MM.1S (cell line): Measurements from ENCODE around the gene SMG7.

Source experiments
- DNase-seq: peaks from one replicate; pipeline ENCODE4 v3.0.0-alpha.2; 2015
- H2AFZ ChIP-seq: fragments of 300-600 bp; sonication (generic); 2 replicates; pipeline ENCODE4 v1.6.0; 2016; ENCODE audit warnings: antibody characterized with exemption, low read length
- H3F3A ChIP-seq: fragments of 300-600 bp; sonication (generic); 2 replicates; pipeline ENCODE4 v1.6.1; 2016; ENCODE audit warnings: mild to moderate bottlenecking, antibody characterized with exemption, low read length, moderate library complexity, mixed read lengths; ENCODE audit not compliant: insufficient read depth
- H3K27ac ChIP-seq: fragments of 300-600 bp; sonication (generic); 2 replicates; pipeline ENCODE4 v1.5.1; 2016; ENCODE audit warnings: mild to moderate bottlenecking, low read length
- H3K27me3 ChIP-seq: fragments of 300-600 bp; sonication (generic); replicated peaks from 2 replicates; pipeline ENCODE4 v1.6.0; 2016; ENCODE audit warnings: low read length; ENCODE audit not compliant: insufficient read depth
- H3K36me3 ChIP-seq: fragments of 300-600 bp; sonication (generic); replicated peaks from 2 replicates; pipeline ENCODE4 v1.6.1; 2016; ENCODE audit warnings: mild to moderate bottlenecking, low read length, mixed read lengths; ENCODE audit not compliant: insufficient read depth
- H3K4me1 ChIP-seq: fragments of 300-600 bp; sonication (generic); 2 replicates; pipeline ENCODE4 v1.6.1; 2016; ENCODE audit warnings: low read length, mixed read lengths
- H3K4me2 ChIP-seq: fragments of 300-600 bp; sonication (generic); 2 replicates; pipeline ENCODE4 v1.6.0; 2016; ENCODE audit warnings: low read depth, low read length
- H3K4me3 ChIP-seq: fragments of 300-600 bp; sonication (generic); 2 replicates; pipeline ENCODE4 v1.5.1; 2016; ENCODE audit warnings: low read length, mixed read lengths
- H3K79me2 ChIP-seq: fragments of 300-600 bp; sonication (generic); 2 replicates; pipeline ENCODE4 v1.6.1; 2016; ENCODE audit warnings: mixed run types, low read length, mixed read lengths
- H3K9ac ChIP-seq: fragments of 300-600 bp; sonication (generic); 2 replicates; pipeline ENCODE4 v1.6.1; 2016; ENCODE audit warnings: low read length, mixed read lengths
- H3K9me2 ChIP-seq: fragments of 300-600 bp; sonication (generic); replicated peaks from 2 replicates; pipeline ENCODE4 v1.6.1; 2016; ENCODE audit warnings: mild to moderate bottlenecking, low read length, mixed read lengths; ENCODE audit not compliant: insufficient read depth
- H3K9me3 ChIP-seq: fragments of 300-600 bp; sonication (generic); replicated peaks from 2 replicates; pipeline ENCODE4 v1.6.1; 2016; ENCODE audit warnings: mild to moderate bottlenecking, low read length, mixed read lengths; ENCODE audit not compliant: insufficient read depth
- H4K20me1 ChIP-seq: fragments of 300-600 bp; sonication (generic); 2 replicates; pipeline ENCODE4 v1.6.1; 2016; ENCODE audit warnings: mild to moderate bottlenecking, low read length, moderate library complexity, mixed read lengths; ENCODE audit not compliant: insufficient read depth
- CTCF ChIP-seq: fragments of 300-600 bp; sonication (generic); IDR thresholded peaks from 2 replicates; pipeline ENCODE4 v1.5.1; 2016; ENCODE audit warnings: antibody characterized with exemption, low read length, mixed read lengths
- EZH2 ChIP-seq: fragments of 300-600 bp; sonication (generic); optimal IDR thresholded peaks from 2 replicates; pipeline ENCODE3; 2017; ENCODE audit warnings: low read depth, mild to moderate bottlenecking, antibody characterized with exemption, low read length, mixed read lengths
- EZH2phosphoT487 ChIP-seq: fragments of 300-600 bp; sonication (generic); IDR thresholded peaks from 2 replicates; pipeline ENCODE4 v1.6.1; 2018; ENCODE audit warnings: antibody characterized with exemption, low read length

The SMG7 gene

DNA sequence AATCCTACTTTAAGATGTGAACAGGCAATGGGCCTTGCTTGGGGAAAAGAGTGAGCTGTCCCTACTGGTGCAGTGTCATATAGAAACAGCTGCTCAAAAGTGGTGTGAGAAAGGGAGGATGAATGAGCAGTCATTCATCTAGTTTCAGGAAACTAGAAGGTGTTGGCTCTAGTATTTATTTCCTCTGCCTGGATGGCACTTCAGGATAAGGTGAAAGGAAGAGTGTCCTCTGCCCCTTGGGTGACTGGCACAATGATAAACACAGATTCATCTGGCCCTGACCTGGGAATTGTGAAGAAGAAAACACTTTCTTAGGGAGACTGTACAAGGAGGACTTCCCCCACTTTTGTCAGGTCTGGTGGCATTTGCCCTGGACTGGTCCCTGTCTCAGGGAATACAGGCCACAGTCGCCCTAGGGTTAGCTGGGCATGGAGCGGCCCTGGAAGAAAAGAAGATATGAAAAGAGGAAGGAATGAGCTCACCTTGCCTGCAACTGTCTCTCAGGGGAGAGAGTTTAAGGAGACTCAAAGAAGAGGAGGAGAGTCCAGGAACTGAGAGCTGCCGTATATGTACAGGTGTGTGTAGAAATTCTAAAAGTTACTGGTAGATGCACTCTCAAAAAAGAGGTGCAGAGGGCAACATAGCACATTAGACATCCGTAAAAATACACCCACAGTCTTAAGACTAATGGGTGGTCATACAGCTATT, 40.3 kb upstream of the SMG7 start:
- no peak overlapping the region for H3K4me2 ChIP-seq

DNA sequence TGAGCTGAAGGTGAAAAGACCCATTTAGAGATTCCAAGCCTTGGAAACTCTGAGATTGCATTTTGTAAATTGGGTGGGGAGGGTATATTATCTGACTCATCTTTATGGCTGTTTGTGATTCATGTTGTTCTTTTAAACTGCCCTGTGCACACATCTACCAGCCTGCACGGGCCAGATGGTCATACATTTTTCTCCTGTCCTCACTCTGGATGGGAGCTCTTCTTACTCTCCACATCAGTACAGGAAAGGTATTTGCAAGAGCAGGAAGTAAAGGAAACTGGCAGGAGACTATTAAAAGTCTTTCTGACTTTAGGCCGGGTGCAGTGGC, 39.8 kb upstream of the SMG7 start:
- Histone ChIP-seq H3K79me2 (no peaks in the 10 kb centered on the region), H3K4me1 (no peaks in the 10 kb centered on the region), H3K27ac (no peak overlapping the region), H3K9me3 (no peaks in the 10 kb centered on the region), H4K20me1 (no peaks in the 10 kb centered on the region), H3K27me3 (no peaks in the 10 kb centered on the region), H3K4me3 (no peak overlapping the region), H3K9ac (no peak overlapping the region), H3K9me2 (no peaks in the 10 kb centered on the region), H3K4me2 (no peak overlapping the region), H2AFZ (no peak overlapping the region), H3F3A (no peaks in the 10 kb centered on the region), H3K36me3 (no peaks in the 10 kb centered on the region)
- TF ChIP-seq EZH2: no peak
- no peak for TF ChIP-seq EZH2phosphoT487
- TF ChIP-seq CTCF: no peak
- DNase-seq: no peak

More for the DNA sequence above, 40.3 kb upstream of the SMG7 start:
- no peak for DNase-seq
- no peaks in the 10 kb centered on the region for H3K36me3 ChIP-seq
- H3K4me1 ChIP-seq: no peaks in the 10 kb centered on the region
- no peaks in the 10 kb centered on the region for H3K79me2 ChIP-seq
- TF ChIP-seq CTCF (no peak), EZH2 (no peak), EZH2phosphoT487 (no peak)
- H3K4me3 ChIP-seq: no peak overlapping the region
- H2AFZ ChIP-seq: no peak overlapping the region
- H3F3A ChIP-seq: no peaks in the 10 kb centered on the region
- no peak overlapping the region for H3K9ac ChIP-seq
- no peaks in the 10 kb centered on the region for H3K27me3 ChIP-seq
- H3K9me2 ChIP-seq: no peaks in the 10 kb centered on the region
- H3K27ac ChIP-seq: no peak overlapping the region
- no peaks in the 10 kb centered on the region for H4K20me1 ChIP-seq
- H3K9me3 ChIP-seq: no peaks in the 10 kb centered on the region

GRCh38 chr1:183433703-183434102, 38.6 kb upstream of the SMG7 start:
- Histone ChIP-seq H3K4me2 (no peak overlapping the region), H3K79me2 (no peaks in the 10 kb centered on the region), H3K9me3 (no peaks in the 10 kb centered on the region), H4K20me1 (no peaks in the 10 kb centered on the region), H3K9me2 (no peaks in the 10 kb centered on the region), H3K9ac (no peak overlapping the region), H3F3A (no peaks in the 10 kb centered on the region), H3K4me3 (no peak overlapping the region), H2AFZ (no peak overlapping the region), H3K4me1 (no peaks in the 10 kb centered on the region), H3K36me3 (no peaks in the 10 kb centered on the region), H3K27me3 (no peaks in the 10 kb centered on the region), H3K27ac (no peak overlapping the region)
- DNase-seq: no peak
- TF ChIP-seq CTCF: no peak
- no peak for TF ChIP-seq EZH2phosphoT487
- TF ChIP-seq EZH2: no peak
